ENCODE measurements around the gene FASTK.

DNA sequence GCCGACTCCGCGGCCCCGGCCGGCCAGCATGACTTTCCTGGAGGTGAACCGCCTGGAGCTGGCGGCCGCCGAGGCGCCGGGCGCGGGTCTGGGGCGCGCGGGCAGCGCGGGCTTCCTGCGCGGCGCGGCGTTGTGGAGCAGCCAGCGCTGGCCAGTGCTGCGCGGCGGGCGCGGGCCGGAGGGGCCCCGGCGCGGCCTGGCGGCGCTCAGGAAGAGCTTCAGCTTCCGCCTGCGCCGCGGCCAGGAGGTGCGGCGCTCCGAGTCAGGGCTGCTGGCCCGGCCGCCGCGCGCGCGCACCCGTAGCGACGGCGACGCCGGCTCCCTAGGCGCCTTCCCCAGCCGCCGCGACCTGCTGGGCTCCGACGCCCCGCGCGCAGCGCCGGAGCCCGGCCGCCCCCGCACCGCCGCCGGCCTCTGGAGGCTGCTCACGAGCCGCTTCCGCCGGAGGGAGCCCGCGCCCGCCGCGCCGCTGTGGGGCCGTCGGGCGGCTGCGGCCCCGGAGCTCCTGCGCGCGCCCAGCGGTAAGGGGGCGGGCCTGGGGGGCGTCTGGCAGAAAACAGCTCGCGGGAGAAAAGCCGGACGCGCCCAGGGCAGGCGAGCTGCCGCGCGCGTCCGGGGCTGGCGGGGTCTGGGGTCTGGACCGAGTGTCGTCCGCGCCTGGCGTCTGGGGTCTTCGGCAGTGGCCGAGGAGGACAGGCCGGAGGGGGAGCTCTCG, 34.7 kb upstream of the FASTK start:
- TF ChIP-seq, protein P1, sequence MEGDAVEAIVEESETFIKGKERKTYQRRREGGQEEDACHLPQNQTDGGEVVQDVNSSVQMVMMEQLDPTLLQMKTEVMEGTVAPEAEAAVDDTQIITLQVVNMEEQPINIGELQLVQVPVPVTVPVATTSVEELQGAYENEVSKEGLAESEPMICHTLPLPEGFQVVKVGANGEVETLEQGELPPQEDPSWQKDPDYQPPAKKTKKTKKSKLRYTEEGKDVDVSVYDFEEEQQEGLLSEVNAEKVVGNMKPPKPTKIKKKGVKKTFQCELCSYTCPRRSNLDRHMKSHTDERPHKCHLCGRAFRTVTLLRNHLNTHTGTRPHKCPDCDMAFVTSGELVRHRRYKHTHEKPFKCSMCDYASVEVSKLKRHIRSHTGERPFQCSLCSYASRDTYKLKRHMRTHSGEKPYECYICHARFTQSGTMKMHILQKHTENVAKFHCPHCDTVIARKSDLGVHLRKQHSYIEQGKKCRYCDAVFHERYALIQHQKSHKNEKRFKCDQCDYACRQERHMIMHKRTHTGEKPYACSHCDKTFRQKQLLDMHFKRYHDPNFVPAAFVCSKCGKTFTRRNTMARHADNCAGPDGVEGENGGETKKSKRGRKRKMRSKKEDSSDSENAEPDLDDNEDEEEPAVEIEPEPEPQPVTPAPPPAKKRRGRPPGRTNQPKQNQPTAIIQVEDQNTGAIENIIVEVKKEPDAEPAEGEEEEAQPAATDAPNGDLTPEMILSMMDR (IDR thresholded peaks at IDR 0.05; ENCODE audit: extremely low read depth in 1 of 2, insufficient read depth in 1 of 2, low read depth in 1 of 2, low read length in 2 of 2), result no peak
- TF ChIP-seq POLR2A (IDR thresholded peaks at IDR 0.05; ENCODE audit: low read depth, low read length) (no peak), JUN (IDR thresholded peaks at IDR 0.05; ENCODE audit: borderline replicate concordance, insufficient read depth, insufficient read length, low read depth) (no peak), GATA2 (IDR thresholded peaks at IDR 0.05; ENCODE audit: insufficient read depth, insufficient read length, low read depth, low read length) (no peak)
- TF ChIP-seq, protein P2, sequence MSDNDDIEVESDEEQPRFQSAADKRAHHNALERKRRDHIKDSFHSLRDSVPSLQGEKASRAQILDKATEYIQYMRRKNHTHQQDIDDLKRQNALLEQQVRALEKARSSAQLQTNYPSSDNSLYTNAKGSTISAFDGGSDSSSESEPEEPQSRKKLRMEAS (IDR thresholded peaks at IDR 0.05; ENCODE audit: insufficient read depth, insufficient read length), result no peak
